NK-92 (cell line): ENCODE results near the gene GHRHR.

Source experiments
- DNase-seq: peaks from one replicate; lab custom pipeline; 2025; ENCODE audit not compliant: unreplicated experiment; lab: John Stamatoyannopoulos, UW

The GHRHR gene

GRCh38 chr7:30927559-30927958 lies 36.2 kb upstream of the GHRHR start:
- DNase-seq = no peak

DNA sequence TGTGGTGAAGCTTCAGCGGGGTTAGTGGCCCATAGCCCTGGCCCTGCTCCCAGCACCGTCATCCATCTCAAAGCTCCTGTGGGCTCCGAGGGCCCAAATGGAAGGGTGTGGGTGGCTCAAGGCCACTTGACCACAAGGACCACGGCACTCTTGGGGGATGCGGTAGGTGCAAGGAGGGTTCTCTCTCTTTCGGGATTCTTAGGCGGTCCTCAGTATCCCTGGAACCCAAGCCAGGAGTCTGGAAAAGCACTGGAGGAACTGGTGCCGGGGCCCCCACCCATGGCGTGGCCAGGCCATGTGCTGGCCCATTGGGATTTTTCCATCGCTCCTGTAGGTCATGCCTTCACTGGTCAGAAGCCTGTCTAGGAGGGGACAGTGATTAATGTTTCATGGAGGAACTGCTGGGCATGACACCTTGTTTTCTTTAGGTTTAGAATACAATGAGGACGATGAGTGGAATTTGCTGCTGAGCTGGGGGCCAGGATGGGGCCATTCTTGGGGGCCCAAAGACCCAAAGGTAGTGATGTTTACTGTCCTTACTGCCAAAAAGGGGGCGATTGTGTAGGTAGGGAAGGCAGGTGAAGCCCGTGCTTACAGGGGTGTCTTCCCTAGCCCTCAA lies 35.4 kb upstream of the GHRHR start:
- DNase-seq = no peak

- DNase-seq = no peak
Observed at GRCh38 chr7:30929686-30930085, 34.1 kb upstream of the GHRHR start.

DNA sequence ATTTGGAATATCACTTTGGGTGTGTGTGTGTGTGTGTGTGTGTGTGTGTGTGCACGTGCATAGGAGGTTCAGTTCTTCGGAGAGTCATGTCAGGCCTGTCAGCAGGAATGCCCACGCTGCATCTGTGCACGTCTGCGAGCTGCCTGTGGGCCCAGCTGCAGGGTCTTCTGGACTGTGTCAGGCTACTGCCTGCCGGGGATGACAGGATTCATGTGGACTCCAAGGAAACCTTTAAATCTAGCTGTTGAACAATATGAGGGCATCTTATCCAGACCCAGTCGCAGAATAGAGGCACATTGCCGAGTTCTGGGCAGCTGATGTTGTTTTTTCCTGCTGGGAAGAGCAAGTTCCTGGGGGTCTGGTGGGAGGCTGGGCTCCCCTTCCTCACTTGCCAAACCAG lies 33.1 kb upstream of the GHRHR start:
- no peak for DNase-seq

DNA sequence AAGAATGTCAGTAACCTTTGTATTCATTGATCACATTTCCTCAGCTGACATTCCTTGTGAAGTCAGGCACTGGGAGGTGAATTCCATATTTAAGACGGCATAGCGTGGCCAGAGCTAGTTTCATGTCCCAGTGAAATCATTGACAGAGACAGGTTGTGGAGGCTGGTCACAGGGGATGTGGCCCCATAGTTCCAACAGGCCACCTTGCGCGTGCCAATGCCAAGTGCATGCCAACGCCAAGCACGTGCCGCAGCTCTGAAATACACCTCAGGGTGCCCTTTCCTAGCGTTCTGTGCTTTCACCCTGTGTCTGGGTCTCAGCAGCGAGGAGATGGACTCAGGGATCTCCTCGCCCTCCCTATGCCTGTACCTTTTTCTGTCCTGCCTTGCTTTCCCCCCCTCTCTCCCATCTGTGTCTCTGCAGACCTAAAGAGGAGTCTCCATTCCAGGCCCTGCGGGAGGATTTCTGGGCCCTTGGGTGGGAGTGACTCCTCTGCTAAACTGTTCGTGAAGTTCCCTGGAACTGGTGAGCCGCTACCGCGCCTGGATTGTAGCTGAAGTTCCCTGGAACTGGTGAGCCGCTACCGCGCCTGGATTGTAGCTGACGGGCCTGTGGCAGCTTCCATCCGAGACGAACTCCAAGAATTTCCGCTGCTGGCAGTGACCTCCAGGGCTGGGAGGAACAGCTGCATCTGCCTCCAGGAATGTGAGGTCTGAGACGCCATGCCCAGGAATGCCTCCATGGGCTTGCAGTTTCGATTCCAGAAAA lies 32.4 kb upstream of the GHRHR start:
- no peak for DNase-seq

GRCh38 chr7:30931929-30932540 lies 31.7 kb upstream of the GHRHR start:
- DNase-seq = no peak

- DNase-seq = no peak
Observed at GRCh38 chr7:30932562-30932961, 31.2 kb upstream of the GHRHR start.

DNA sequence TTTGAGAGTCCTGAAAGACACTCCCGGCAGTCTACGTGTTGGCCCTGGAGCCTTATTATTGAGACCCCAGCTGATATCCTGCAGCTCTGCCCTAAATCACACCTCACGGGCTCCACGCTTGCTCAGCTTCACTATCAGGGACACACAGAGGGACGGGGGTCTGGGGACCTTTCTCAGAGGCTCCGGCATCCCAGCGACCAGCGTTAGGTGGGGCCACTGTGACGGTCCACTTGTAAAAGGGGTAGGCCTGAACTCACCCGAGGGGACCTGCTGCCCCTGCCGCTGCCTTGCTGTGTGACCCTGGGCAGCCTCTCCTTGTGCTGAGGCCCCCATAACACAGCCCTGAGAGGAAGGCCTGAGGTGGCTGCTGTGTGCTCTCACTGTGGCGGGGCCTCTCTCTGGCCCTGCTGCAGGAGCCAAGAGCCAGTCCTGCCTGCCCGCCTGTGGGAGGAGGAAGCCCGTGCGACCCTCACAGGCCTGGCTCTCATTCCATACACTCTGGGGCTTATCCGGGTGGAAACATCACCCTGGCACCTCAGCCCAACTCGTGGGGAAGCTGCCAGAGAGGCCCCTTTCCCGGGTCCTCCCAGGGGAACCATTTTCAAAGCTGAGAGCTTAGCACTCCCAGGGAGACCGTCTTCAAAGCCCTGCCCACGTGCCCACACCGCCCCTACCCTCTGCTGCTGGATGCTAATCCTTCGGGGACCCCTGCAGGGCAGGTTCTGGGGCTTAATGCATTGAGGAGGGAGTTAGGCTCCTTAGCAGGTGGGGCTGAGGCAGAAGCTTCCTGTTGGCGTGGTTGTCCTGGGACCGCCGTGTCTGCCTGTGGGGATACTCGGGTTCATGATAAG lies 30.4 kb upstream of the GHRHR start:
- DNase-seq = no peak

DNA sequence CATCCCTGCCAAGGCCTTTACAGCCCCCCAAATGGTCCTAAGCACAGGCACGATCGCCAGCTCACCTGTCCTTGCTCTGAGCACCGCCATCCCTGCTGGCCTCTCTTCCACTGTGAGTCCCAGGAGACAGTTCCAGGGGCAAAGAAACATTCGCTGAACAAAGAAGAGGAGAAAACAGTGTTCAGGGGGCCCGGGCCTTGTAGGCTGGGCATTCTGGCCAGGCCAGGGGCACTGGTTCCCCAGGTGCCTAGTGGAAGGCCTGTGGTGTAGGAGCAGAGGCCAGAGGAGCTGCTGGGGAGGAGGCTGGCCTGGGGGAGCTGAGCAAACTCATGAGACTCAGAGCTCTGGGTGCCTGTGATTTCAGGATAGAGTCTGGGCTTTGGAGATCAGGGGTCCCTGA lies 29.5 kb upstream of the GHRHR start:
- DNase-seq = no peak

DNA sequence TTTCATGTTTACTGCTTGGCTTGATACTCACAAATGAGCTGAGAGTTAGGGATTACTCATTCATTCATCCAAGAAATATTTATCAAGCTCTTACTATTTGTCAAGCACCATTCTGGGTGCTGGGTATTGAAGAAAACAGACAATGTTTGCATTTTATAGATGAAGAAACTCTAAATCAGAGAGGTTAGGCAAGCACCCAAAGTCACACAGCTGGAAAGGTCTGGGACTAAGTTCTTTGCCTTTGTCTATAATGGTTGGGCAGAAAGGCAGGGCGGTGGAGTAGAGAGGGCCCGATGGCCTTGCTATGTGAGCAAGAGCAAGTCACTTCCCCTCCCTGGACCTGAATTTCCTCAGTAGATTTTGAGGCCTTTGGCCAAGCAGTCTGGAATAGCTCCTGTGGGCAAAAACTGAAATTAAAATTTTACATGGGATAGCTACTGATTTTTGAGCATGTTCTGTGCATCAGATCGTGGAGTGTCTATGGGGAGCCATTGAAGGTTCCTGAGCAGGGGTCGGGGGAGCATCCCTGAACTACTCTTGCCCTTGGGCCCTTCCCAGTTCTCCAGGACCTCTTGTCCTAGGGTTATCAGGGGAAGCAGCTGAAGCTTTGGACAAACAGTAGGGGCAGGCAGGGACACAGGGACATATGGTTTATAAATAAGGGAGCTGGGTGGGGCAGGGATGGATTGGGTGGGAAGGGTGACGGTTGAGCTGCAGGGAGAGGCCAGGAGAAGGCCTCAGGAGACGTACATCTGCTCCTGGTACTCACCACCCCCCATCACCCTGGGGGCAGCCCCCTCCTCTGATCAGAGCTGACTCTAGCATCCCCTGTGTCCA lies 28.8 kb upstream of the GHRHR start:
- DNase-seq = no peak

GRCh38 chr7:30935569-30935877 lies 28.2 kb upstream of the GHRHR start:
- DNase-seq = no peak

DNA sequence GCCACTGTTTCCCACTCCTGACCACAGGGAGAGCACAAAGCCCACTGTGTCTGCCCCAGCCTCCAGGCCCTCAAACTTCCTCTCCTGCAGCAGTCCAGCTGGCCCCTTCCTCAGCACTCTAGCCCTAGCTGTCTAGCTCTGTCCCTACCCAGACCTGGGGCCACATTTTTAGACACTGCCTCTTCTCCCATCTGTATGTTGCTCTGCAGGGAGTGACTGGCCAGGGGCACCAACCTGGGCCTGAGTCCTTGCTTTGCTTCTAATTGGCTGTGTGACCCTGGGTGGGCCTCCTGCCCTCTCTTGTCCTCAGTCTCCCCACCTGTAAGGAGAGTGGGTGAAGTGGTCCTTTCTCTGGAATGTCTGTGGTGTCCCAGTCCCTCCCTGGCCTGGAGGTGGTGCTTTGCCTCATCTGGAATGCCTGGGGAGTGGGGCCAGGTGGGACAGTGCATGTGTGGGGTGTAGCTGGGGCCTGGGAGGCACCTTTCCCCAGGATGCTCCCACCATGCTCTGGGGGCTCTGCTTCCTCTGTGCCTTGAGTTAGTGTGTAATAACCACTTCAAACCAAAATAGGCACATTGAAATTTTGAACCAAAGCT lies 27.0 kb upstream of the GHRHR start:
- DNase-seq = no peak

GRCh38 chr7:30937416-30937815 lies 26.3 kb upstream of the GHRHR start:
- DNase-seq = no peak

DNA sequence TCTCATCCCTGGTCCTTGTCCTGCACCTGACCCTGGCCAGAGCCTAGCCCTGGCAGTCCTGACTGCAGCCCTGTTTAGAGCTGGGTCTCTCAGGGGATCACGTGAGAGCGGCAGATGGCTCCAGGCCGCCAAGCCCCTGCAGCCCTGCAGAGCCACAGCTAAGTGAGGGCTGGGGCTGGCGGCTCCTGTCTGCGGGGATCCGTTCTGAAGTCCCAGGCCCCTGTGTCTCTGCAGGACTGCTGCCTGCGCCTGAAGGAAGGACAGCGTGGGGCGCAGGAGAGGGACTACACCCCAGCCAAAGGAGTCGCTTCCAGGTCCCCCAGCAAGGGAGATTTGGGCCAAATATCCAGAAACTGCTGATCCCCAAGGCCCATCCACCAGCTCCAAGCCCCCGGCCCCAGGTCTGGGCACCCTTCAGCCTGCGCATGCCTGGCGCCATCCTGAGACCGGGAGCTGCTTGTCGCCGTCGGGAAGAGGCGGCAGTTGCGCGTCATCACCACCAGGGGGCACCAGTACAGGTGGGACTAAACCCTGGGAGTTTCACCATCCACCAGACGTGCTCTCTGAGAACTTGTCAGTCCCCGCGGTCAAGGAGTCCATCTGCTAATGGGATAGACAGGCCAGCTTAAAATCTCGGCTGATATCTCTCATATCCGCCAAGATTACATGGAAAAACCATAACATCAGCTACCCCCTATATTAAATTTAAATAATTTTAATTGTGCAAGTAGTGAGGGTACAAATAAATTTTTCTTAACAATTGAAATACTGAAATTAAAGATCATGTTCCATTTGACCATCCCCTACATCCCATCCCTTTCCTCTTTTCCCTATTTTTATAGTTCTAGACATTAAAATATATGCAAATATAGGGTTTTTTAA lies 25.1 kb upstream of the GHRHR start:
- DNase-seq = no peak

GRCh38 chr7:30941582-30942323 lies 22.0 kb upstream of the GHRHR start:
- DNase-seq = no peak

DNA sequence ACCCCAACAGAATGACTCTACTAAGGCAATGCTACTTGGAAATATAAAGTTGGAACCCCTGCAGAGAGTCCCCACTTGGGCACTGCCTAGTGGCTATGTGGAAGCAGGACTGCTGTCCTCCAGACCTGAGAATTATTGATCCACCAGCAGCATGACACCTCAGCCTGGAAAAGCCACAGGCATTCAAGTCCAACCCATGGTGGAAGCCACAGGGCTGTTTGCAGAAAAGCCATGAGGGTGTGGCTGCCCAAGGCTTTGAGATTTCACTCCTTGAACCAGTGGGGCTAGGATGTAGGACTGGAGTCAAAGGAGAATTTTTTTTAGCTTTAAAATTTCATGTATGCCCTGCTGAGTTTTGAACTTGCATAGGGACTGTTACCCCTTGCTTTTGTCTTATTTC lies 13.6 kb upstream of the GHRHR start:
- no peak for DNase-seq

- DNase-seq = no peak
Observed at GRCh38 chr7:30954914-30955313, 8.8 kb upstream of the GHRHR start.

DNA sequence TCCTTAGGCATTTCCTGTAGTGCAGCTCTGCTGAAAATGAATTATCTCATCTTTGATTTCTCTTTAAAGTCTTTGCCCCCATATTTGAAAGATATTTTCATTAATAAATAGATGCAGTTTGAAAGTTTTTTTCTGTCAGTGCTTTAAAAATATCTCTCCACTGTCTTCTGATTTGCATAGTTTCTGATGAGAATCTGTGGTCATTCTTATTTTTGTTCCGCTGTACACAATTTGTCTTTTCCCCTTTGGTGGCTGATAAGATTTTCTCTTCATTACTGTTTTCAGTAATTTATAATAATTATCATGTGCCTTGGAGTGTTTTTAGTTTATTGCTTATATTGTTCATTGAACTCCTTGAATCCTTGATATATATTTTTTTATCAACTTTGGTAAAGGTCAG lies 7.0 kb upstream of the GHRHR start:
- DNase-seq = no peak

DNA sequence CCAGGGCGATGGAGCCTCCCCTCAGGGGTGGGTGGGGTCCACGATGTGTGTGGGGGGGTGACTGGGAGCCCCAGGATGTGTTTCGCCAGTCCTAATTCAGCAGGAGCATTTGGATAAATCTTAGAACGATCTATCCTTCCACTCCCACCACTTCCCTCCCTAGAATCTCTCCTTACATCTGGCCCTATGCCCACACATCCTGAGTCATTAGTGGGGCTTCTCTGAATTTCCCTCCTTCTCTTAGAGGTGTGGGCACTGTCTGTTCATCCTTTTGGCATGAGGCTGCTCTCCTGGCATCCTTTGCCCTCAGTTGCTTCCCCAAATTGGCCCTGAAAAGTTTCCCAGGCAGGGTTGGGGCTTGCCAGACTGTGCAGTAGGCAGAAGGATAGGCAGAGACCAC lies 1.6 kb downstream of the GHRHR start:
- no peak for DNase-seq
